Heart left ventricle (tissue), 13 donors: Measurements from ENCODE around the gene EXD3.

Experiments used
- POLR2A ChIP-seq, 2 donors: fragments of 450-650 bp; IDR thresholded peaks; one replicate each; pipeline ENCODE4 v1.6.1; 2017; ENCODE audit warnings: antibody characterized with exemption in 2 of 2, mild to moderate bottlenecking in 2 of 2, moderate library complexity in 2 of 2
- TF ChIP-seq, protein P1 (sequence below), 12 donors: fragments of 200-600 bp; sonication (generic) in 4 of 12; IDR thresholded peaks; one replicate each; pipeline versions ENCODE4 v1.5.0 to v1.8.0; 2018 to 2022; ENCODE audit warnings: antibody characterized with exemption in 12 of 12, mild to moderate bottlenecking in 5 of 12
- donor health status: ischemic (EF 13 %, LVEDD 7.1; RV severe dilation, severe dysfunction).
- donor health status: DM: no; HTN: yes; CAD: no.
- donor health status: DM: no; HTN: no; CAD: no.
- donor health status: ischemic (EF 25% LVEDD 6.9; RV normal size, moderate dysfunction).
- donor health status: ischemic (EF 25% LVEDD 5.7; RV mildly dilated, moderate dysfunction).
- donor health status: ischemic (EF 35%, LVEDD 5.7; RV mildly dilated, moderate dysfunction).
- donor health status: nonischemic (EF 11% LVEDD 7.7; RV severe dilation, severe dysfunction).
- donor health status: DM: yes; HTN: yes; CAD: no.
- donor health status: PGD.
- donor health status: ischemic (EF 29% LVEDD 5.4; RV normal size, mild dysfunction).
- donor health status: nonischemic (EF 23%, LVEDD 6.1; RV moderate dilation, normal function).

GRCh38 chr9:137353223-137354152 lies 69.5 kb downstream of the EXD3 start:
- TF ChIP-seq, protein P1, sequence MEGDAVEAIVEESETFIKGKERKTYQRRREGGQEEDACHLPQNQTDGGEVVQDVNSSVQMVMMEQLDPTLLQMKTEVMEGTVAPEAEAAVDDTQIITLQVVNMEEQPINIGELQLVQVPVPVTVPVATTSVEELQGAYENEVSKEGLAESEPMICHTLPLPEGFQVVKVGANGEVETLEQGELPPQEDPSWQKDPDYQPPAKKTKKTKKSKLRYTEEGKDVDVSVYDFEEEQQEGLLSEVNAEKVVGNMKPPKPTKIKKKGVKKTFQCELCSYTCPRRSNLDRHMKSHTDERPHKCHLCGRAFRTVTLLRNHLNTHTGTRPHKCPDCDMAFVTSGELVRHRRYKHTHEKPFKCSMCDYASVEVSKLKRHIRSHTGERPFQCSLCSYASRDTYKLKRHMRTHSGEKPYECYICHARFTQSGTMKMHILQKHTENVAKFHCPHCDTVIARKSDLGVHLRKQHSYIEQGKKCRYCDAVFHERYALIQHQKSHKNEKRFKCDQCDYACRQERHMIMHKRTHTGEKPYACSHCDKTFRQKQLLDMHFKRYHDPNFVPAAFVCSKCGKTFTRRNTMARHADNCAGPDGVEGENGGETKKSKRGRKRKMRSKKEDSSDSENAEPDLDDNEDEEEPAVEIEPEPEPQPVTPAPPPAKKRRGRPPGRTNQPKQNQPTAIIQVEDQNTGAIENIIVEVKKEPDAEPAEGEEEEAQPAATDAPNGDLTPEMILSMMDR (IDR thresholded peaks at IDR 0.05) = no peak
- TF ChIP-seq POLR2A (IDR thresholded peaks at IDR 0.05) = no peak
